HepG2 (cell line): ENCODE data around the gene COL8A1. TPM values are rescaled to one million over a fixed set of nuclear protein-coding genes. Genes with fewer than 3 reads are reported as not detected.

Source experiments
- ARID5B ChIP-seq: IDR thresholded peaks from 2 replicates; pipeline ENCODE4 v1.4.0; 2020; ENCODE audit warnings: mild to moderate bottlenecking, missing genetic modification reagents
- GATAD2A ChIP-seq: IDR thresholded peaks from 2 replicates; pipeline ENCODE4 v1.6.1; 2016
- HHEX ChIP-seq: IDR thresholded peaks from 2 replicates; pipeline ENCODE4 v1.6.1; 2016; ENCODE audit warnings: control low read depth
- MYPOP ChIP-seq: sonication (generic); formaldehyde crosslinking; IDR thresholded peaks from 2 replicates; pipeline ENCODE4 v1.8.1; 2023; ENCODE audit warnings: mild to moderate bottlenecking, moderate library complexity, missing genetic modification reagents
- NAIF1 ChIP-seq: sonication (generic); formaldehyde crosslinking; IDR thresholded peaks from 2 replicates; pipeline ENCODE4 v1.5.0; 2020; ENCODE audit warnings: mild to moderate bottlenecking, missing genetic modification reagents, borderline replicate concordance
- NCOR1 ChIP-seq: fragments of 200-600 bp; sonication (generic); IDR thresholded peaks from 2 replicates; pipeline ENCODE4 v1.7.0; 2017; ENCODE audit warnings: antibody characterized with exemption, low read length, borderline replicate concordance
- PHF20 ChIP-seq: sonication (generic); formaldehyde crosslinking; IDR thresholded peaks from 2 replicates; pipeline ENCODE4 v1.5.0; 2020; ENCODE audit warnings: mild to moderate bottlenecking, missing genetic modification reagents
- PRDM10 ChIP-seq: sonication (generic); formaldehyde crosslinking; IDR thresholded peaks from 2 replicates; pipeline ENCODE4 v1.4.0; 2020; ENCODE audit warnings: low read depth, missing genetic modification reagents
- SIN3B ChIP-seq: fragments of 150-350 bp; IDR thresholded peaks from 2 replicates; pipeline ENCODE4 v1.6.1; 2014; ENCODE audit warnings: low read length
- STAG1 ChIP-seq: sonication (generic); formaldehyde crosslinking; IDR thresholded peaks from 2 replicates; pipeline ENCODE4 v1.4.0; 2020; ENCODE audit warnings: missing genetic modification reagents
- TCF12 ChIP-seq, 2 experiments: fragments of 450-650 bp in 1 of 2; sonication (generic) in 1 of 2; formaldehyde crosslinking in 1 of 2; IDR thresholded peaks; 2 replicates each; pipeline versions ENCODE4 v1.6.1 to v1.8.0; 2017 to 2022; ENCODE audit warnings: antibody characterized with exemption in 1 of 2, mild to moderate bottlenecking in 1 of 2, missing genetic modification reagents in 1 of 2, moderate library complexity in 1 of 2
- ZFP36 ChIP-seq: fragments of 150-350 bp; IDR thresholded peaks from 2 replicates; pipeline ENCODE4 v1.6.1; 2018; ENCODE audit warnings: borderline replicate concordance, low read length, low read depth; ENCODE audit not compliant: partially characterized antibody
- ZNF136 ChIP-seq: sonication (generic); formaldehyde crosslinking; IDR thresholded peaks from 2 replicates; pipeline ENCODE4 v1.8.1; 2022; ENCODE audit warnings: low read depth, mild to moderate bottlenecking, moderate library complexity, missing genetic modification reagents
- ZNF563 ChIP-seq: sonication (generic); formaldehyde crosslinking; IDR thresholded peaks from 2 replicates; pipeline ENCODE4 v1.8.0; 2022; ENCODE audit warnings: mild to moderate bottlenecking, moderate library complexity, missing genetic modification reagents
- polyA plus RNA-seq, 8 experiments: library from polyadenylated mRNA; depleted of rRNA in 3 of 8; stranded (reverse) in 7 of 8; unstranded in 1 of 8; fragments of >200 nt; fragmentation: Illumina TruSeq in 4 of 8; extraction: Trizol in 4 of 8; gene quantifications; 2 replicates each; pipeline versions ENCODE4 v1.2.1 to v1.2.3, GENCODE V29; 2011 to 2016; ENCODE audit warnings: low read depth in 4 of 8, missing spikeins in 1 of 8, mixed read lengths in 1 of 8; ENCODE audit not compliant: insufficient read depth in 1 of 8
- total RNA-seq, 5 experiments: library from RNA; depleted of rRNA; stranded (reverse); fragments of >200 nt; fragmentation: Illumina TruSeq; extraction: Trizol; gene quantifications; 2 replicates each; pipeline ENCODE4 v1.2.3, GENCODE V29; 2016; ENCODE audit warnings: low read depth in 1 of 5
- TF ChIP-seq, protein P1 (sequence below): sonication (generic); formaldehyde crosslinking; IDR thresholded peaks from 2 replicates; pipeline ENCODE4 v1.5.0; 2020; ENCODE audit warnings: missing genetic modification reagents, mild to moderate bottlenecking, borderline replicate concordance

COL8A1 gene
- total and polyA plus RNA-seq, 2 of the 13 experiments (the other 11 are each of a cell fraction or from before 2014, with no cell fraction given): not detected

GRCh38 chr3:99842826-99843589 is 204.6 kb downstream of the COL8A1 start (continued):
- TF ChIP-seq TCF12 (IDR thresholded peaks at IDR 0.05): no peak
- TF ChIP-seq TCF12 (CRISPR knock-in tag; IDR thresholded peaks at IDR 0.05): no peak
- TF ChIP-seq HHEX: no peak
- no peak for TF ChIP-seq ZNF136 (CRISPR knock-in tag)
- peak; percentile 16; the same call in 1 of the 2 replicates for TF ChIP-seq ARID5B
- no peak for TF ChIP-seq NCOR1
- TF ChIP-seq NAIF1 (CRISPR knock-in tag): no peak
- TF ChIP-seq ZFP36: no peak
- no peak for TF ChIP-seq PHF20 (CRISPR knock-in tag)
- no peak for TF ChIP-seq ZNF563 (CRISPR knock-in tag)
- no peak for TF ChIP-seq PRDM10 (CRISPR knock-in tag)
- TF ChIP-seq MYPOP: no peak
- TF ChIP-seq GATAD2A (CRISPR knock-in tag): peak; percentile 31; the same call in 1 of the 2 replicates
- TF ChIP-seq STAG1 (CRISPR knock-in tag): peak; percentile 88
- TF ChIP-seq SIN3B: 0 out of 2 replicates have a peak, but pooled peaks have one; percentile 37
- TF ChIP-seq, protein P1, sequence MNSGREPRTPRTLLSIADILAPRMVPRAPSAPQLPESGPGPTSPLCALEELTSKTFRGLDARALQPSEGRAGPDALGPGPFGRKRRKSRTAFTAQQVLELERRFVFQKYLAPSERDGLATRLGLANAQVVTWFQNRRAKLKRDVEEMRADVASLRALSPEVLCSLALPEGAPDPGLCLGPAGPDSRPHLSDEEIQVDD (CRISPR knock-in tag): no peak
- TF ChIP-seq, all 625 proteins: peak for 14
